SK-N-MC (cell line): ENCODE measurements around the gene TCEAL7.

Experiments used
- EZH2 ChIP-seq: fragments of 200-600 bp; sonication (generic); IDR thresholded peaks from one replicate; pipeline ENCODE4 v1.6.1; 2017; ENCODE audit warnings: antibody characterized with exemption
- FOXP2 ChIP-seq: optimal IDR thresholded peaks from 2 replicates; pipeline ENCODE3; 2011; ENCODE audit warnings: mild to moderate bottlenecking, moderate library complexity; ENCODE audit not compliant: insufficient read depth; ENCODE audit errors: extremely low read length, control extremely low read depth
- POLR2AphosphoS5 ChIP-seq: IDR thresholded peaks from 2 replicates; pipeline ENCODE4 v1.6.1; 2012; ENCODE audit warnings: mild to moderate bottlenecking, low read depth, low read length, borderline replicate concordance

GRCh38 chrX:103376979-103377324 is 46.9 kb downstream of the TCEAL7 start:
- TF ChIP-seq EZH2 = no peak
- no peak for TF ChIP-seq POLR2AphosphoS5
- no peak for TF ChIP-seq FOXP2
